ENCODE data around the gene APP.

GRCh38 chr21:25906587-25906986, 264.0 kb downstream of the APP start:
- TF ChIP-seq, protein P1, sequence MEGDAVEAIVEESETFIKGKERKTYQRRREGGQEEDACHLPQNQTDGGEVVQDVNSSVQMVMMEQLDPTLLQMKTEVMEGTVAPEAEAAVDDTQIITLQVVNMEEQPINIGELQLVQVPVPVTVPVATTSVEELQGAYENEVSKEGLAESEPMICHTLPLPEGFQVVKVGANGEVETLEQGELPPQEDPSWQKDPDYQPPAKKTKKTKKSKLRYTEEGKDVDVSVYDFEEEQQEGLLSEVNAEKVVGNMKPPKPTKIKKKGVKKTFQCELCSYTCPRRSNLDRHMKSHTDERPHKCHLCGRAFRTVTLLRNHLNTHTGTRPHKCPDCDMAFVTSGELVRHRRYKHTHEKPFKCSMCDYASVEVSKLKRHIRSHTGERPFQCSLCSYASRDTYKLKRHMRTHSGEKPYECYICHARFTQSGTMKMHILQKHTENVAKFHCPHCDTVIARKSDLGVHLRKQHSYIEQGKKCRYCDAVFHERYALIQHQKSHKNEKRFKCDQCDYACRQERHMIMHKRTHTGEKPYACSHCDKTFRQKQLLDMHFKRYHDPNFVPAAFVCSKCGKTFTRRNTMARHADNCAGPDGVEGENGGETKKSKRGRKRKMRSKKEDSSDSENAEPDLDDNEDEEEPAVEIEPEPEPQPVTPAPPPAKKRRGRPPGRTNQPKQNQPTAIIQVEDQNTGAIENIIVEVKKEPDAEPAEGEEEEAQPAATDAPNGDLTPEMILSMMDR (IDR thresholded peaks at IDR 0.05; ENCODE audit: poor library complexity): no peak
- TF ChIP-seq EZH2phosphoT487 (IDR thresholded peaks at IDR 0.05; ENCODE audit: low read depth, severe bottlenecking, unreplicated experiment) (no peak), EZH2 (IDR thresholded peaks at IDR 0.05; ENCODE audit: borderline replicate concordance) (no peak)
